HUDEP-2 (cell line): Measurements from ENCODE around the gene RRP1.

Source experiments
- DNase-seq, 76 experiments: peaks; one replicate each; lab custom pipeline; 2025; ENCODE audit not compliant: unreplicated experiment in 76 of 76; lab: John Stamatoyannopoulos, UW

RRP1 gene

DNA sequence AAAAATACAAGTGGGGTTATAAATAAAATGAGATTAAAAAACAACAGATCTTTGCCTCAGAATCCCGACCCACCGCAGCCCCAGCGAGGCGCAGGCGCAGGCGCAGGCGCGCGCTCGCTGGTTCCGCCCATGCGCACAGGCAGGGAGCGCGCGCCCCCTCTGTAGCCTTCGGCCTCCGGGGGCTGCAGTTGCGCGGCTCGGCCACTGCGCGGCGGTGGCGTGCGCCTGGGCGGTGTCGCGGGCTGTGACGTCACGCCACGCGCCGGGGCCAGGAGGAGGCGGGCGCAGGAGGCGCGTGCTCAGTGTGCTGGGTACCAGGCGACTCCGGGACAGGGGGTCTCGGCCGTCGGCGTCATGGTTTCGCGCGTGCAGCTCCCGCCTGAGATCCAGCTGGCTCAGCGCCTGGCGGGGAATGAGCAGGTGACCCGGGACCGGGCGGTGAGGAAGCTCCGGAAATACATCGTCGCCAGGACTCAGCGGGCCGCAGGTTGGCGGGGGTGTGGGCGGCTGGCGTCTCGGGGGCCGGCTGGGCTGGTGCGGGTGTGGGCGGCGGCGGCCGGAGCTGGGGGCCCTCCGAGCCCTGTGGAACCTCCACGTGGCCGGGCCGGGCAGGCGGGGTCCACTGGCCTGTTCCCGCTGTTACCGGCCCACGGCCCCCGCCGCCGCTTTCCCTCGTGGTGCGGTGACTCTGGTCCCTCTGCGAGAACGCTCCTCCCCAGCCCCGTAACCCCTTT lies at the start of gene RRP1:
TSS of gene RRP1 (plus strand) at position 302 of the 734 bp plus-strand sequence. CDS start at position 355, 53 bp downstream.
- DNase-seq = peak in 73 of 76 experiments; percentile 45 to 99 (median 92)

DNA sequence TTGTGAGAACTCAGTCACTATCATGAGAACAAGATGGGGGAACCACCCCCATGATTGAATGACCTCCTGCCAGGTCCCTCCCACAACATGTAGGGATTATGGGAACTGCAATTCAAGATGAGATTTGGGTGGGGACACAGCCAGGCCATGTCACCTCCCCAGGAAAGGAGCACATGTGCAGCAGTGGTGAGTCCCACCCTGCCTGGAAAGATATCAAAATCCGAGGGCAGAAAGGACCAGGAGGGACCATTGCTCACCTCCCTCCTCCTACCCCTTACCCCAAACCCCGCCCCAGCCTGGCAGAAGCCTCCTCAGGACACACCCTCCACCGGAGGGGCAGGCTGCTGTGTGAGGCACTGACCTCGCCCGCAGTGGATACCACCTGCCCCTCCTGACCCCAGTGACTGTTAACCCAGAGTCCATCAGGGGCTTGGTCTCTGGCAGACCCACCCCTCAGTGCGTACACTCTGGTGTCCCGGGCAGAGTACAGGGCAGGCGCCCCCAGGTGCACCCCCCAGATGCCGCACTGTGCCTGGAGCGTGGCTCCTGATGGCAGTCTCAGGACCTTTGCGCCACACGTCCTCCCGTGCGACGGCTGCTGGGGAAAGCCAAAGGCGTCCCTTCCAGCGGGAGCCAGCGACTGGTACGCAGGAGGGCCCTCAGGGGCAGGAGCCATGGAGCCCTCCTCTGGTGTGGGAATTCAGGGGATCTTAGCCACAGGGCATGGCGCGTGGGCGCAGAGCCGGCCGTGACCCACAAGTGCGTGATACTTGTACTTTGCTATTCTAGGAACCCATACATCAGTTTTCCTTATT lies 49.5 kb upstream of the RRP1 start:
- DNase-seq = peak in 71 of 76 experiments; percentile 29 to 89 (median 67)

- DNase-seq = peak in 44 of 76 experiments; percentile 12 to 80 (median 36)
These were observed 48.8 kb upstream of the RRP1 start for GRCh38 chr21:43740497-43741156.

DNA sequence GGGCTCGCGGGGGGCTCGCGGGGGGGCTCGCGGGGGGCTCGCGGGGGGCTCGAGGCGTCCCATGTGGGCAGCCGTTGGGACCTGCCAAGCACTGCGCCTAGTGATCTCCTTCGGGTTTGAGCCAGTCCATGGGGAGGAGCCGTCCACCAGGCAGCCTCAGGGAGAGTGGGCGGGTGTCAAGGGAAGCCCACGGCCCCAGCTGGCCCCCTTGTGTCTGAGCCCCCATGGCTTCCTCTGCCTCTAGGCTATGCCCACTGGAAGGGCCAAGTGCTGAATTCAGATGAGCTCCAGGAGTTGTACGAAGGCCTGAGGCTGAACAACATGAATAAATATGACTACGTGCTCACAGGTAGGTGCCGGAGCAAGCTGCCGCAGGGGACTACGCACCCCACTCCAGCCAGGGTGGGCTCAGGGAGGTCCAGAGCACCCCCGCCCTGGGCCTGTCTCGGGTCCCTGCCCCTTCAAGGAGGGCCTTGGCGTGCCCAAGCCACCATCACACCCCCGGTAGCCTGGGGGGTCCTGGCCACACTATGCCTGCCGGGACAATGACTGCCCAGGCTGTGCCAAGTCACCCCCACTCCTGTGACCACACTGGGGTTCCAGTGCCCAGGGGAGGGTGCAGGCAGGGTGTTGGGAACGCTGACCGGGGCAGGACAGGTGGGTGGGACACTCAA lies 47.8 kb upstream of the RRP1 start:
- DNase-seq = no peak

- DNase-seq = peak in 73 of 76 experiments; percentile 33 to 94 (median 78)
These were observed 45.4 kb upstream of the RRP1 start for GRCh38 chr21:43743947-43744346.

DNA sequence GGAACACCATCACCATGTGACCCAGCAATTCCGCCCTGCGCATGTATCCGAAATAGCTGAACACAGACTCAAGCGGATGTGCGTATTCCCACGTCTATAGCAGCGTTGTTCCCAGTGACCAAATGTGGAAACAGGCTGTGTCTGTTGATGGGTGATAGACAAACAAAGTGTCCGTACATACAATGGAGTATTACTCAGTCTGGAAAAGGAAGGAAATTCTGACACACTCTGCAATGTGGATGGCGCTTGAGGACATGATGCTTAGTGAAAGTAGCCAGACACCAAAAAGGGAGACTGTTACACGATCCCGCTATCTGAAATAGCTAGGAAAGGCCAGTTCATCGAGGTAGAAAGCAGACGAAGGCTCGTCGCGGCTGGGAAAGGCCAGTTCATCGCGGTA lies 44.7 kb upstream of the RRP1 start:
- DNase-seq = no peak

GRCh38 chr21:43745772-43746517 lies 43.4 kb upstream of the RRP1 start:
- DNase-seq = no peak

GRCh38 chr21:43748622-43749021 lies 40.8 kb upstream of the RRP1 start:
- no peak for DNase-seq

- DNase-seq = no peak
These were observed 39.6 kb upstream of the RRP1 start for GRCh38 chr21:43749651-43750262.

DNA sequence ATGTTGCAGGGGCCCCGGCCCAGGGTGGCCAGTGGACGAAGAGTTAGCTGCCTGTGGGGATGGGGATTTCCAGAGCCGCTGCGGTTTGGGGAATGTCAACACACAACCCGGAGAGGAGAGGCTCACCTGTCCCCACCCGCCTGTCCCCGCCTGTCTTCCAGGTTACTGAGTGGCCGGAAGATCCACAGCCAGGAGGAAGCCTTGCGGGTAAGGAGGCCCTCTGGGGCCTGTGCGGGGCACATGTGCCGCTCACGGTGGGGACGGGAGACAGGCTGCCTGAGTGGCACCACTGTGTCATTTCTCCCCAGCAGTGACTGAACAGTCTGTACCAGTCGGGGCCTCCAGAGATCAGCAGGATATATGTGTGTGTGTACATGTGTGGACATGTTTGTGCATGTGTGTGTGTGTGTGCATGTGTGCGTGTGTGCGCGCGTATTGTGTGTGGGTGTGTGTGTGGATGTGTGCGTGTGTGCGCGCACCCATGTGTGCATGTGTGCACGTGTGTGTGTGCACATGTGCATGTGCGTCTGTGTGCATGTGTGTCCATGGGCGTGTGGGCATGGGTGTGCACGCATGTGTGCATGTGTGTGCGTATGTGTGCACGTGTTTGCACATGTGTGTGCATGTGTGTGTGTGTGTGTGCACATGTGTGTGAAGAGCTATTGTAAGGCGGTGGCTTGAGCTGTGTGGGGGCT lies 38.9 kb upstream of the RRP1 start:
- DNase-seq = no peak

DNA sequence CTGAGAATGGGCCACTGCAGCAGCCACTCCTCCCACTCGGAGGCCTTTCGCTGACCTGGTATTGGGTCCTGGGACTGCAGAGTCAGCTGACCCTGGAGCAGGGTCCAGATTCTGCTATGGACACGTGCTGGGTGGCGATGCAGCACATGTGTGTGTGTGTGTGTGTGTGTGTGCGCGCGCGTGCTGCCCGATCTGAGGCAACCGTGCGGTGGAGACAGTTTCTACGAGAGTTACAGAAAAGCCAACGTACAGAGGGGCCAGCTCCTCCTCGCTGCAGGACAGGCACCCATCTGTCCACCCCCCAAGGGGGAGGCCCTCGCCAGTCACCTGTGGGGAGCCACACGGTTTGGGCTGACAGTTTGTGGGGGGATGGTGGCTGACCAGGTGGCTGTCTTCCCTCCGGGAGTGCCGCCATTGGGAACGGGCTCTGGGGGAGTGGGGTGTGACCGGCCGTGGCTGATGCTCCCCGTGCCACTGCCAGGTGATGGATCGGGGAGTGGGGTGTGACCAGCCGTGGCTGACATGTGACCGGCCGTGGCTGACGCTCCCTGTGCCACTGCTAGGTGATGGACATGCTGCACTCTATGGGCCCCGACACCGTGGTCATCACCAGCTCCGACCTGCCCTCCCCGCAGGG lies 37.3 kb upstream of the RRP1 start:
- DNase-seq = no peak

- no peak for DNase-seq
These were observed 36.5 kb upstream of the RRP1 start for GRCh38 chr21:43752758-43753438.

GRCh38 chr21:43753439-43753799 lies 36.0 kb upstream of the RRP1 start:
- DNase-seq = no peak

- peak in 3 of 76 experiments; percentile 18 to 42 (median 18) for DNase-seq
These were observed 34.2 kb upstream of the RRP1 start for GRCh38 chr21:43754948-43755781.

DNA sequence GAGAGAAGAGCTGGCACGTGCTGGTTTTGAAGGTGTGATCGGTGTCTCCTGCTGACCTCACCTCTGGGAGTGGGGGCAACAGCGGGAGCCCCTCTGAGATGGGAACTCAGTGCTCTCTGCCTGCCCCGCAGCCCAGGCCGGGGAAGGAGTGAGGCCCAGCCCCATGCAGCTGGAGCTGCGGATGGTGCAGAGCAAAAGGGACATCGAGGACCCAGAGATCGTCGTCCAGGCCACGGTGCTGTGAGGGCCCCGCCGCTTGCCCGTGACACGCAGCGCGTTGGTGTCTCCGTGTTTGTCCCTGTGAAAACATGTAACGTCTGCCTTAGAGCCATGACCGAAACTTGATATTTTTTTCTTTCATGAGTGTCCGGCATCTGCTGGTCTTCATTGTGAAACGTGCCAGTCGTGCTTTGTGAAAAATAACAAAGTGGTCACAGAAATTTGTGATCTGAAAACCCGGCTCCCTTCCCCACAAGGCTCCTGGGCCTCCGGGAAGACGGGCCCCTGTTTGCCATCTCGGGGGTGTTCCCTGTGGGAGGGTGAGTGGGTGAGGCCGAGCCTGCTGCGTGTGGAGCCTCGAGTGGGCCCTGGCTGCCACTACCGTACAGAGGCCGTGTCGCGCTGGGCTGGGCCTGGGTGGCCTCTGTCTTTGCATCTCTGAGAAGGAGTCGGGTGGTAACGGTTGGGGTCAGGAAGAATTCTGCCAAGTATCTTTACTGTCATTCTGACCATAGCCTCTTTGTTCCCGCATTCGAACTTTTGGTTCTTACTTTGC lies 33.4 kb upstream of the RRP1 start:
- DNase-seq = no peak

DNA sequence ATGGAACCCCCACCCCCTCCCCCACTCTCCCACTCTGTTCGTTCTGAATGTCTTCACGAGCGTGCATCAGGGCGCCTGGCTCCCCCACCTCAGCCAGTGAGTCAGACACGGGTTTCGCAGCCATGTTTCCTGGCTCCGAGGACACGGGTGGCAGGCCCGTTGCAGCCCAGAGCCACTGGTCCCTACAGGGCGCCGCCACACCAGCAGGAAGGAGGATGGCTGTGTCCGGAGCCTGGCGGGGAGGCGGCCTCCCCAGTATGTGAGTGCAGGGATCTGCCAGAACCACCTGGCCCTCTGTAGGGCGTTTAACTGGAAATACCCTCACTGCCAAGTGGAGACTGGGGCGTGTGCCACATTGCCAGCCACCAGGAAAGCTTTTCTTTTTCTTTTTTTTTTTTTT lies 31.8 kb upstream of the RRP1 start:
- DNase-seq = no peak
